ENCODE results near the gene ISM1.

Gene ISM1

DNA sequence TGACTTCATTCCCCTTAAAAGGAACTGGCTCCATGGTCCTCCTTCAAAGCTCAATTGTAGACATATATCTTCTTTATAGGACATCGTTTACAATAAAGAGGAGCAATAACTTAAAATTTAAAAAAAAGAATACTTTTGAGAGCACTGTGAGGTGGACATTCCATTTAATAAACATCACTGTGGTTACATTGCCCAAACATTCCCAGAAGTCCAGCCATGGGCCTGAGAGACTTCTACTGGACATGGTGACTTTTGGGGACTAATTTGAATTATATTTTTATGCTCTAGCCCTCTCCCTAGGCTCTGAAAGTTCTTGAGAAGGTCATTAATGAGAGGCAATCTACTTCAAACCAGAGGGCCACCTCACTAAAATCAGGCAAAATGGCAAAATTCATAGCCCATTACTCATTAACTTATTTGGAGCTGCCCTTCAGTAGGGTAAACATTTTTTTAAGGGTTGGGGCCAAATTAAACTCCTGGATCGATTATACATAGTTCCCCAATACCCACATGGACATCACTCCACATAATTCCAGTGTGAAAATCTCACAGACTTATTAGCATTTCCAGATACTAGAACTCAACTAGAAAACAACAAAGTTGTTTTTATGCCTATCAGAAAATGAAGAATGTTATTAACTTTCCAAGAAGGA is 17.1 kb downstream of the ISM1 start:
- TF ChIP-seq, protein P1, sequence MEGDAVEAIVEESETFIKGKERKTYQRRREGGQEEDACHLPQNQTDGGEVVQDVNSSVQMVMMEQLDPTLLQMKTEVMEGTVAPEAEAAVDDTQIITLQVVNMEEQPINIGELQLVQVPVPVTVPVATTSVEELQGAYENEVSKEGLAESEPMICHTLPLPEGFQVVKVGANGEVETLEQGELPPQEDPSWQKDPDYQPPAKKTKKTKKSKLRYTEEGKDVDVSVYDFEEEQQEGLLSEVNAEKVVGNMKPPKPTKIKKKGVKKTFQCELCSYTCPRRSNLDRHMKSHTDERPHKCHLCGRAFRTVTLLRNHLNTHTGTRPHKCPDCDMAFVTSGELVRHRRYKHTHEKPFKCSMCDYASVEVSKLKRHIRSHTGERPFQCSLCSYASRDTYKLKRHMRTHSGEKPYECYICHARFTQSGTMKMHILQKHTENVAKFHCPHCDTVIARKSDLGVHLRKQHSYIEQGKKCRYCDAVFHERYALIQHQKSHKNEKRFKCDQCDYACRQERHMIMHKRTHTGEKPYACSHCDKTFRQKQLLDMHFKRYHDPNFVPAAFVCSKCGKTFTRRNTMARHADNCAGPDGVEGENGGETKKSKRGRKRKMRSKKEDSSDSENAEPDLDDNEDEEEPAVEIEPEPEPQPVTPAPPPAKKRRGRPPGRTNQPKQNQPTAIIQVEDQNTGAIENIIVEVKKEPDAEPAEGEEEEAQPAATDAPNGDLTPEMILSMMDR (IDR thresholded peaks at IDR 0.05; ENCODE audit: low read depth, low read length, missing control alignments), result no peak
- in situ Hi-C loops (cut with HindIII; ENCODE audit: low sequenced_read_pairs), result no loop called here
- no peak for DNase-seq (ENCODE audit: low read depth)

DNA sequence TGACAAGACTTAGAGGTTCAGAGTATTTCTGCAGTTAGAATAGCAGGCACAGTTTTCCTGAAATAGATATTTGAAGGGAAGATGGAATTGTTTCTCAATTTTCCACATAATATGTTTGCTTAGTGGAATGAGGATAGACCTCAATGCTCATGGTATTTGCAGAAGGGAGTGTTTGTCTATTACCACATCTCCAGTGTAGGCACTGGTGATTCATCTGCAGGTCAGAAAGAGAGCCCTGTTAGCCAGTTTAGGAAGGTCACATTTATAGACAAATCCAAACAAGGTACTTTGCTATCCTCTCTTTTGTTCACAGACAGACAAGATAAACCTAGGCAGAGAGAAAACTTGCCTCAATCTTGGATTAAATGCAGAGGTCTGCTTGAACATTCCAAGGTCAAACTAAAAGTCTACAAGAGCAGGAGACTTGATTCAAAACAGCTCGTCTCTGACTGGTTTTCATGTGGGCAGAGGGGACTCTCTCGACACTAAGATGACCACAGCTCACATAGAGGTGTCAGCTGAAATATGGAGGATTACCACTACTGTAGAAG is 22.8 kb downstream of the ISM1 start:
- in situ Hi-C loops (cut with HindIII; ENCODE audit: low sequenced_read_pairs), result no loop called here
- no peak for DNase-seq (ENCODE audit: low read depth)
- TF ChIP-seq, protein P1 (IDR thresholded peaks at IDR 0.05; ENCODE audit: low read depth, low read length, missing control alignments), result no peak
- H3K4me3 ChIP-seq (ENCODE audit: low read depth, low read length), result no peak overlapping the region

More for the DNA sequence above, 17.1 kb downstream of the ISM1 start:
- no peak overlapping the region for H3K4me3 ChIP-seq (ENCODE audit: low read depth, low read length)

DNA sequence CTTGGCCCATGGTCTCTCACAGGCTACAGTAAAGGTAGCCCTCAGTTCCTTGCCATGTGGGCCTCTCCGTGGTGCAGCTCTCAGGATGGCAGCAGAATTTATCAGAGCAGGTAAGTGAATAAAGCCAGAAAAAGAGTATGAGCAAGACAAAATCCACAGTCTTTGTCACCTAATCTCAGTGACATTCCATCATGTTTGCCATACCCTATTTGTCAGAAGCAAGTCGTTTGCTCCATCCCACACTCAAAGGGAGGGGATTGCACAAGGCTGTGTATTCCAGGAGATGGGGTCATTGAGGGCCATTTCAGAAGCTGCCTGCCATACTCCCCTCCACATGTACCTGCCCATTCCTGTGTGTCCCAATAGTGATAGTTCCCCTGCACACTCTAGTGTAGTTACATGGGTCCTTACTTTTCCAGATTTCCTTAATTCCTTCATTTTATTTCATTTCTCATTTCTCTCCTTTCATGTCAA is 24.2 kb downstream of the ISM1 start:
- in situ Hi-C loops (cut with HindIII; ENCODE audit: low sequenced_read_pairs), result no loop called here
- TF ChIP-seq, protein P1 (IDR thresholded peaks at IDR 0.05; ENCODE audit: low read depth, low read length, missing control alignments), result no peak

DNA sequence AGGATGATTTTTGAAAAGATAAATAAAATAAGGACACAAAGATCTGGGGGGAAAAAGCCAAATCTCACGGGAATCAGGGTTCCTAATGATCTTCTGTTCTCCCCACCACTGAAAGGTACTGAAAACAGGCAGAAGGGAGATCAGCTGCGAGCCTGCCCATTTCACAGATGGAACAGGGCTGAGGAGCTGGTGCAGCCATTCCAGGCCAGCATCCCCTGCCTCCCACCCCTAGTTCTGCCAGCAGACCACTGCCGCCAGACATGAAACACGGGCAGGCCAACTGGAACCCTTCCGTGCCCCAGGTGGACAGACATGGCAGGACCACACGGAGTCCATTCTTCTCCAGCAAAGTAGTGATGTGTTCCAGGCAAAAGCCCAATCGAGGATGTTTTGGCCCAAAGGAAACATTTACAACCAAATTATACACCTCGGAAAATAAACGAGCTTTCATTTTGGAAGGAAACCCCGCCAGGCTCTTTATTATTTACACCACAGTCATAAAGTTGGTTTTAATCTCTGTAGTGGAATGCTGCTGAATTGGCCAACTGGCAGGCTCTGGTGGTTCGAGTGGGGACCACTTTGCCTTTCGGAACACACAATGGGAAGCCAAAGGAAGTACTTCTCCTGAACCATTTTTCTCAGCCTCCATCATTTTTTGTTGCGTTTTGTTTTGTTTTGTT is 28.2 kb downstream of the ISM1 start:
- in situ Hi-C loops (cut with HindIII; ENCODE audit: low sequenced_read_pairs), result no loop called here
- H3K4me3 ChIP-seq (ENCODE audit: low read depth, low read length), result no peak overlapping the region
- no peak for DNase-seq (ENCODE audit: low read depth)
- TF ChIP-seq, protein P1 (IDR thresholded peaks at IDR 0.05; ENCODE audit: low read depth, low read length, missing control alignments), result no peak

More for the DNA sequence above, 24.2 kb downstream of the ISM1 start:
- no peak for DNase-seq (ENCODE audit: low read depth)
- no peak overlapping the region for H3K4me3 ChIP-seq (ENCODE audit: low read depth, low read length)

DNA sequence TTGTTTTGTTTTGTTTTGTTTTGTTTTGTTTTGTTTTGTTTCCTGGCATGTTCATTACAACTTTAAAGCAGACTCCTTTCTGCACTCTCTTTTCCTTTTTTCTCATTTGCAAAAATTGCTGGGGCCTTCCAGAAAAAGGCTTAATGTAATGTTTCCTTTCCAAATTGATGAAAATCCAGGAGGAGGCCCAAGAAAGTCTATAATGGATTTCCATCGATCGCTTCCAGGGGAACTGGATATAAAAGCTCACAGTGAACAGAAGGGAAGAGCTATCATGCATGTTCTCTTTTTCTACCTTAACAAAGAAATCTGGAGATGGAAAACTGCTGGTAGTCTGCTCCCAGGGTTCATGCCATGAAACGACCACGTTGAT is 28.7 kb downstream of the ISM1 start:
- TF ChIP-seq, protein P1 (IDR thresholded peaks at IDR 0.05; ENCODE audit: low read depth, low read length, missing control alignments), result no peak
- no peak for DNase-seq (ENCODE audit: low read depth)
- in situ Hi-C loops (cut with HindIII; ENCODE audit: low sequenced_read_pairs), result no loop called here
- H3K4me3 ChIP-seq (ENCODE audit: low read depth, low read length), result no peak overlapping the region

DNA sequence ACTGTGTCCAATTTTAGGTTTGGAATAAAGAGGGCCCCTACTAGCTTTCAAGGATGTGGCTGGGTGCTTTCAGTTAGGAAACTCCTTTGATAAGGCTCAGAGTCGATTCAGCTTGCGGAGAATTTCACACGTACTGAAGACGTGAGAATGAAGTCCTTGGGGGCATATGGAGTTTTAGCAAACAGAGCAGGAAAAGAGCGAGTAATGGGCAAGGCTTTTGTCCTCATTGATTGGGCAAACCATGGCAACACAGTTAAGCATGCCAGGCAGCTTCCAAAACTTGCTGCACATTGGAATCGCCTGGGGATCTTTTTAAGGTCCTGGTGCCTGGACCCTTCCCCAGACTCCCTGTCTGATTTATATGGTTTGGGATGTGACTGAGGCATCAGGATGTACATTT is 29.2 kb downstream of the ISM1 start:
- in situ Hi-C loops (cut with HindIII; ENCODE audit: low sequenced_read_pairs), result no loop called here
- H3K4me3 ChIP-seq (ENCODE audit: low read depth, low read length), result no peak overlapping the region
- TF ChIP-seq, protein P1 (IDR thresholded peaks at IDR 0.05; ENCODE audit: low read depth, low read length, missing control alignments), result no peak
- no peak for DNase-seq (ENCODE audit: low read depth)
